HG03342 (cell line): ENCODE measurements around the gene ZYG11B.
"Not testable (repeated sequence)": the region's sequence is repeated elsewhere in the genome, so short reads cannot be mapped to it uniquely, and the experiment has no call there.

Experiments used
- ATAC-seq: cut with Tn5 transposase; IDR thresholded peaks from one replicate; pipeline ENCODE4 v1.9.1; 2021; ENCODE audit warnings: mild to moderate bottlenecking, moderate library complexity; ENCODE audit not compliant: unreplicated experiment

ZYG11B gene

GRCh38 chr1:52751589-52752483, 25.6 kb downstream of the ZYG11B start:
- no peak for ATAC-seq

- no peak for ATAC-seq
These were observed 26.2 kb downstream of the ZYG11B start for GRCh38 chr1:52752484-52752826.

- no peak for ATAC-seq
These were observed 26.9 kb downstream of the ZYG11B start for GRCh38 chr1:52753169-52753568.

- ATAC-seq = no peak
These were observed 29.8 kb downstream of the ZYG11B start for GRCh38 chr1:52756020-52756419.

- no peak for ATAC-seq
These were observed 33.7 kb downstream of the ZYG11B start for GRCh38 chr1:52759908-52760307.

GRCh38 chr1:52767596-52768280, 41.5 kb downstream of the ZYG11B start:
- no peak for ATAC-seq

GRCh38 chr1:52769346-52770033, 43.2 kb downstream of the ZYG11B start:
- no peak for ATAC-seq

- ATAC-seq = no peak
These were observed 45.1 kb downstream of the ZYG11B start for GRCh38 chr1:52771384-52771783.

GRCh38 chr1:52786148-52786547, 59.9 kb downstream of the ZYG11B start:
- ATAC-seq = no peak

- ATAC-seq = not testable (repeated sequence)
These were observed 64.2 kb downstream of the ZYG11B start for GRCh38 chr1:52790429-52790828.

- ATAC-seq = no peak
These were observed 65.8 kb downstream of the ZYG11B start for GRCh38 chr1:52792036-52792435.

GRCh38 chr1:52793717-52794116, 67.5 kb downstream of the ZYG11B start:
- not testable (repeated sequence) for ATAC-seq

GRCh38 chr1:52795464-52795863, 69.2 kb downstream of the ZYG11B start:
- no peak for ATAC-seq

- no peak for ATAC-seq
These were observed 72.1 kb downstream of the ZYG11B start for GRCh38 chr1:52798331-52798730.

- ATAC-seq = no peak
These were observed 74.8 kb downstream of the ZYG11B start for GRCh38 chr1:52801011-52801410.

GRCh38 chr1:52804083-52804482, 77.8 kb downstream of the ZYG11B start:
- ATAC-seq = not testable (repeated sequence)

GRCh38 chr1:52814465-52814864, 88.2 kb downstream of the ZYG11B start:
- no peak for ATAC-seq

- ATAC-seq = not testable (repeated sequence)
These were observed 94.6 kb downstream of the ZYG11B start for GRCh38 chr1:52820830-52821229.

- no peak for ATAC-seq
These were observed 99.6 kb downstream of the ZYG11B start for GRCh38 chr1:52825868-52826267.

- ATAC-seq = no peak
These were observed 108.5 kb downstream of the ZYG11B start for GRCh38 chr1:52834798-52835197.

GRCh38 chr1:52836035-52836434, 109.8 kb downstream of the ZYG11B start:
- ATAC-seq = no peak

GRCh38 chr1:52839175-52839574, 112.9 kb downstream of the ZYG11B start:
- ATAC-seq = not testable (repeated sequence)
